GM12873 (cell line): ENCODE data around the gene GJB5.

Experiments used
- CTCF ChIP-seq: IDR thresholded peaks from 2 replicates; pipeline ENCODE4 v1.5.1; 2012; ENCODE audit warnings: low read depth, mild to moderate bottlenecking, moderate library complexity, low read length, control low read depth; ENCODE audit not compliant: insufficient read depth; ENCODE audit errors: missing control alignments

The GJB5 gene

GRCh38 chr1:34713443-34713842 lies 41.4 kb upstream of the GJB5 start:
- no peak for TF ChIP-seq CTCF

GRCh38 chr1:34714386-34714785 lies 40.5 kb upstream of the GJB5 start:
- TF ChIP-seq CTCF, result no peak

GRCh38 chr1:34715139-34715538 lies 39.7 kb upstream of the GJB5 start:
- no peak for TF ChIP-seq CTCF

GRCh38 chr1:34721241-34721640 lies 33.6 kb upstream of the GJB5 start:
- no peak for TF ChIP-seq CTCF

- TF ChIP-seq CTCF, result no peak
Observed at GRCh38 chr1:34721646-34722355, 33.0 kb upstream of the GJB5 start.

GRCh38 chr1:34726861-34727260 lies 28.0 kb upstream of the GJB5 start:
- no peak for TF ChIP-seq CTCF

GRCh38 chr1:34730485-34730884 lies 24.4 kb upstream of the GJB5 start:
- no peak for TF ChIP-seq CTCF

GRCh38 chr1:34736692-34737091 lies 18.2 kb upstream of the GJB5 start:
- TF ChIP-seq CTCF, result no peak
